Activated CD4-positive, alpha-beta memory T cell treated with anti-CD3 and anti-CD28 coated beads, Interleukin-2, amount 10 ng/mL, durations not matched to agents 7 days and 5 days (primary cell): Measurements from ENCODE around the gene KMT2C. TPM values are rescaled to one million over a fixed set of nuclear protein-coding genes. Genes with fewer than 3 reads are reported as not detected.
"Not testable (repeated sequence)": the region's sequence is repeated elsewhere in the genome, so short reads cannot be mapped to it uniquely, and the experiment has no call there.

ENCODE experiments used
- CTCF ChIA-PET: fragments of 350-600 bp; sonication (Branson Sonifier 250); formaldehyde crosslinking; loops from one replicate; lab custom pipeline; 2021; ENCODE audit warnings: antibody characterized with exemption, inconsistent platforms; lab: Charles Lee
- POLR2A ChIA-PET: fragments of 350-600 bp; sonication (Branson Sonifier 250); formaldehyde crosslinking; loops from one replicate; lab custom pipeline; 2021; ENCODE audit warnings: antibody characterized with exemption; lab: Charles Lee
- DNase-seq: peaks from one replicate; pipeline ENCODE4 v3.0.0-alpha.2; 2020
- H3K27ac Mint-ChIP-seq: one replicate; pipeline ENCODE4 v1.8.0; 2021; ENCODE audit warnings: mild to moderate bottlenecking, mixed read lengths
- H3K27me3 Mint-ChIP-seq: one replicate; pipeline ENCODE4 v1.8.0; 2021; ENCODE audit warnings: mixed read lengths
- H3K36me3 Mint-ChIP-seq: one replicate; pipeline ENCODE4 v1.8.0; 2021; ENCODE audit warnings: low read depth, mixed read lengths
- H3K4me1 Mint-ChIP-seq: one replicate; pipeline ENCODE4 v1.8.0; 2021; ENCODE audit warnings: mixed read lengths
- H3K4me3 Mint-ChIP-seq: one replicate; pipeline ENCODE4 v1.8.0; 2021; ENCODE audit warnings: mild to moderate bottlenecking, mixed read lengths
- H3K9me3 Mint-ChIP-seq: one replicate; pipeline ENCODE4 v1.8.0; 2021; ENCODE audit warnings: mixed read lengths
- total RNA-seq, 2 experiments: library from RNA; stranded (reverse); gene quantifications; one replicate each; pipeline ENCODE4 v1.2.3, GENCODE V29; 2021

KMT2C gene
- total RNA-seq, 2 experiments from 2014 or later, result 58.9 to 63.4 TPM

DNA sequence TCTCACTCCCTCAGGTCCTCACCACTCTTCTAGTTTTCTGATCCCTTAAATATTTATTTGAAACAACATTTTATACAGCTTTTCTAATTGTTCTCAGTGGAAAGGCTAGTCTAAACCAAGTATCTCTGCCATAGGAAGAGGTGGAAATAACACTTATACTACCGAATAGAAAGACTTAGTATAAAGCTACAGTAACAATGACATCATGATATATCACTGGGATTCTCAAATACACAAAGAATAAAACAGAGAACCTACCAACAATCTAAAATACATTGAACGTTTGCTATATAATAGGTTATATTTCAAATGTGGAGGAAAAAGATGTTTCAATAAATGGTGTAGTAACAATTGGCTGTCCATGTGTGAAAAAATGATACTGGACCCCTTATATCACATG lies 142.9 kb downstream of the KMT2C start:
- peaks cover 39% of the 10 kb centered on the region for H3K36me3 Mint-ChIP-seq
- no peak overlapping the region for H3K4me3 Mint-ChIP-seq
- ChIA-PET POLR2A (no interaction called here), CTCF (no interaction called here)
- H3K4me1 Mint-ChIP-seq, result no peaks in the 10 kb centered on the region
- no peak overlapping the region for H3K27ac Mint-ChIP-seq
- no peak for DNase-seq
- peaks cover 7% of the 10 kb centered on the region for H3K9me3 Mint-ChIP-seq
- H3K27me3 Mint-ChIP-seq, result no peaks in the 10 kb centered on the region

GRCh38 chr7:152286972-152287371 lies 148.8 kb downstream of the KMT2C start:
- POLR2A ChIA-PET, H3K27me3 Mint-ChIP-seq, H3K27ac Mint-ChIP-seq: not testable (repeated sequence)

GRCh38 chr7:152286219-152286618 lies 149.6 kb downstream of the KMT2C start:
- DNase-seq, H3K27me3 Mint-ChIP-seq, POLR2A ChIA-PET, H3K9me3 Mint-ChIP-seq, H3K4me3 Mint-ChIP-seq, H3K4me1 Mint-ChIP-seq, H3K27ac Mint-ChIP-seq, CTCF ChIA-PET: not testable (repeated sequence)
- peaks cover 18% of the 10 kb centered on the region for H3K36me3 Mint-ChIP-seq

More at GRCh38 chr7:152286972-152287371, 148.8 kb downstream of the KMT2C start:
- H3K9me3 Mint-ChIP-seq, CTCF ChIA-PET, DNase-seq, H3K4me3 Mint-ChIP-seq, H3K4me1 Mint-ChIP-seq: not testable (repeated sequence)
- peaks cover 20% of the 10 kb centered on the region for H3K36me3 Mint-ChIP-seq

- H3K27ac Mint-ChIP-seq, H3K4me3 Mint-ChIP-seq, H3K4me1 Mint-ChIP-seq, POLR2A ChIA-PET, CTCF ChIA-PET, H3K27me3 Mint-ChIP-seq, DNase-seq, H3K9me3 Mint-ChIP-seq: not testable (repeated sequence)
- H3K36me3 Mint-ChIP-seq, result peaks cover 16% of the 10 kb centered on the region
These were observed 150.8 kb downstream of the KMT2C start for GRCh38 chr7:152284998-152285397.

- H3K27me3 Mint-ChIP-seq, H3K9me3 Mint-ChIP-seq, H3K36me3 Mint-ChIP-seq, H3K27ac Mint-ChIP-seq, H3K4me1 Mint-ChIP-seq, CTCF ChIA-PET, H3K4me3 Mint-ChIP-seq, POLR2A ChIA-PET, DNase-seq: not testable (repeated sequence)
These were observed 158.1 kb downstream of the KMT2C start for GRCh38 chr7:152277687-152278086.

DNA sequence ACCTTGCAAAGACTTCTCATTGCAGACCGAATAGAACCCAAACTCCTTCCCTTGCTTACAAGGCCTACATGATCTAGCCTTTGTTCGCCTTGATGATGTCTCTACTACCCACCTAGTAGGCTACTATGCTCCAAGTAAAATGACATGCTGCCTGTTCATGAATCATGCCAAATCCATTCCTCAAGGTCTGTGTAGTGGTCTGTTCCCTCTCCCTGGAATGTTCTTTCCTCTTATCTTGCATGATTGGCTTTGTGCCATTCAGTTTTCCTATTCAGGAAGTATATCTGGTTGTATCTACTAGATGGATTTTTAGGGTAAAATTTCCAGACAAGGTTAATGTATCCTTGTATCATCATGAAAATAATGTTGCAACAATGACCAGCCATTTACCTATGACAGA lies 165.4 kb downstream of the KMT2C start:
- H3K27ac Mint-ChIP-seq, POLR2A ChIA-PET, H3K27me3 Mint-ChIP-seq, H3K4me3 Mint-ChIP-seq, DNase-seq, H3K9me3 Mint-ChIP-seq, H3K4me1 Mint-ChIP-seq, CTCF ChIA-PET: not testable (repeated sequence)
- H3K36me3 Mint-ChIP-seq, result peaks cover 27% of the 10 kb centered on the region

- POLR2A ChIA-PET, H3K27me3 Mint-ChIP-seq, DNase-seq, H3K9me3 Mint-ChIP-seq, H3K4me3 Mint-ChIP-seq, H3K27ac Mint-ChIP-seq, CTCF ChIA-PET, H3K4me1 Mint-ChIP-seq: not testable (repeated sequence)
- peaks cover 33% of the 10 kb centered on the region for H3K36me3 Mint-ChIP-seq
These were observed 168.9 kb downstream of the KMT2C start for GRCh38 chr7:152266859-152267258.

- H3K36me3 Mint-ChIP-seq, result peaks cover 27% of the 10 kb centered on the region
- POLR2A ChIA-PET, H3K27me3 Mint-ChIP-seq, H3K4me1 Mint-ChIP-seq, H3K27ac Mint-ChIP-seq, CTCF ChIA-PET, H3K9me3 Mint-ChIP-seq, H3K4me3 Mint-ChIP-seq, DNase-seq: not testable (repeated sequence)
These were observed 170.9 kb downstream of the KMT2C start for GRCh38 chr7:152264915-152265314.

- POLR2A ChIA-PET, H3K4me1 Mint-ChIP-seq, H3K27me3 Mint-ChIP-seq, DNase-seq, CTCF ChIA-PET, H3K27ac Mint-ChIP-seq, H3K9me3 Mint-ChIP-seq, H3K4me3 Mint-ChIP-seq: not testable (repeated sequence)
- H3K36me3 Mint-ChIP-seq, result peaks cover 27% of the 10 kb centered on the region
These were observed 173.7 kb downstream of the KMT2C start for GRCh38 chr7:152262146-152262545.

DNA sequence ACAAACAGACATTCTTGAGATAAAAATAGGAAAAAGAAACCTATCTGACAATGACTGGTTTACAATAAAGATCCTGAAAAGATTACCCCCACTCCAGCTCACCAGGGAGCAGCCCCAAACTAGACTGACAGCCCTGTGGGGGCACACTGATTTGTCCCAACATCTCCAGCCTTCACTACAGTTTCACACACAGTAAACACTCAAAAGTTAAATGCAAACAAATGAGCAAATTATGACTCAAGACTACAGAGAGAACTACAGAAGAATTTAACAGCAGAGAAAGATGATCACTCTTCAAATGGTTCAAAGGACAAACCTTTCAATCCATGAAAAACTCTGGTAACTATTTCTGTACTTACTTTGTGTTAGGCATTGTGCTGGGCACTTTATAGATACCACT lies 176.2 kb downstream of the KMT2C start:
- POLR2A ChIA-PET, H3K4me3 Mint-ChIP-seq, H3K9me3 Mint-ChIP-seq, H3K27me3 Mint-ChIP-seq, DNase-seq, H3K27ac Mint-ChIP-seq, CTCF ChIA-PET, H3K4me1 Mint-ChIP-seq: not testable (repeated sequence)
- peaks cover 32% of the 10 kb centered on the region for H3K36me3 Mint-ChIP-seq

- H3K27me3 Mint-ChIP-seq, H3K9me3 Mint-ChIP-seq, POLR2A ChIA-PET, CTCF ChIA-PET, H3K27ac Mint-ChIP-seq, H3K4me1 Mint-ChIP-seq, DNase-seq, H3K4me3 Mint-ChIP-seq: not testable (repeated sequence)
- H3K36me3 Mint-ChIP-seq, result peaks cover 42% of the 10 kb centered on the region
These were observed 188.0 kb downstream of the KMT2C start for GRCh38 chr7:152247851-152248250.

GRCh38 chr7:152245417-152245816 lies 190.4 kb downstream of the KMT2C start:
- H3K4me3 Mint-ChIP-seq, DNase-seq, H3K4me1 Mint-ChIP-seq, CTCF ChIA-PET, H3K9me3 Mint-ChIP-seq, H3K27ac Mint-ChIP-seq, H3K27me3 Mint-ChIP-seq, POLR2A ChIA-PET: not testable (repeated sequence)
- peaks cover 31% of the 10 kb centered on the region for H3K36me3 Mint-ChIP-seq

DNA sequence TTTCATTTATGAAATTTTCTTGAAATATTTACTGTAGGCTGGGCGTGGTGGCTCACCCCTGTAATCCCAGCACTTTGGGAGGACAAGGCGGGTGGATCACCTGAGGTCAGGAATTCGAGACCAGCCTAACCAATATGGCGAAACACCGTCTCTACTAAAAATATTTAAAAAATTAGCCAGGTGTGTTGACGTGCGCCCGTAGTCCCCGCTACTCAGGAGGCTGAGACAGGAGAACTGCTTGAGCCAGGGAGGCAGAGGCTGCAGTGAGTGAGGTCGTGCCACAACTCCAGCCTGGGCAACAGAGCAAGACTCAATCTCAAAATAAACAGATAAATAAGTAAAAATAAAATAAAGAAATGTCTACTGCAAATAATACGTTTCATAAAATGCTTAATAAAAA lies 192.3 kb downstream of the KMT2C start:
- CTCF ChIA-PET, H3K27ac Mint-ChIP-seq, DNase-seq, H3K9me3 Mint-ChIP-seq, H3K4me1 Mint-ChIP-seq, H3K4me3 Mint-ChIP-seq, H3K27me3 Mint-ChIP-seq, POLR2A ChIA-PET: not testable (repeated sequence)
- peaks cover 23% of the 10 kb centered on the region for H3K36me3 Mint-ChIP-seq

- H3K4me1 Mint-ChIP-seq, H3K27ac Mint-ChIP-seq, DNase-seq, H3K27me3 Mint-ChIP-seq, H3K9me3 Mint-ChIP-seq, H3K4me3 Mint-ChIP-seq, CTCF ChIA-PET, POLR2A ChIA-PET: not testable (repeated sequence)
- H3K36me3 Mint-ChIP-seq, result peaks cover 17% of the 10 kb centered on the region
These were observed 194.5 kb downstream of the KMT2C start for GRCh38 chr7:152241301-152241700.
